CD4-positive, alpha-beta T cell treated with Interleukin-12 subunit alpha and Interleukin-12 subunit beta, for 1 hour (primary cell): ENCODE results near the gene KIRREL3.

ENCODE experiments used
- DNase-seq: peaks from one replicate; pipeline ENCODE4 v3.0.0-alpha.2; 2020

Gene KIRREL3

GRCh38 chr11:127000291-127000968, at the start of gene KIRREL3:
KIRREL3 (minus strand) TSS chr11:127000770.
- DNase-seq: no peak

DNA sequence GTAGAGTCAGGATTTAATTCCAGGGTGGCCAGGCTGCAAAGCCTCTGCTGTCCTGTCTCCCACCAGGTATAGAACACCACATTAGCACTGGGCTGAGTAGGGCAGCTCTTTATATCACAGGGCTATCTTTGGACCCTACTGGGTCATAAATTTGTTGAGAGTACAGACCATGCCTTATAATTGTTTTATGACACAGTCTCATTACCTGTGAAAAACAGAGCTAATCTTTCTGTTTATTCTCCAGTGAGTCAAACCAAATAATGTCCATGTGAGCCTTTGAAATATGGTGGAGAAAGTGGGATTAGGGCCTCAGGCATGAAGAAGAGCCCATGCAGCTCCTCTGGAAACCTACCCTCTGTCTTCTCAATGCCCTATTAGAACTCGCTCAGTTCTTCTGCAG, 49.6 kb upstream of the KIRREL3 start:
- DNase-seq: no peak

DNA sequence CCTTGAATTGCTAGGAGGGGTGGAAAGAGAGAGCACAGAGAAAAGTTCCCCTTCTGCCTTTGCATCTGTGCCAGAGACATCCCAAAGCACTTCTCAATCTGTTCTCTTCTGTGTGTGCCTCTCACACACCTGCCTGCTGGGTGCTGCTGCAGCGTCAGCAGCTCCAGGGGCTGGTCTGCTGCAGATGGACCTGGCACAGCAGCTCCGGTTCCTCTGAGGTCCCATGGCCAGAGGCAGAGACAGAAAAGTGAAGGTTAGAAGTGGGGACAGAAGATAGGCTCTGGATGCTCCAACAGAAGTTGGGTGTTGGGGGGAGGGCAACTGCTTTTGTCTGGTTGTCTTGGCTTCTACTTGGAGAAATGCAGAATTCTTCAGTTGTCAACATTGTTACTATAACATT, 48.9 kb upstream of the KIRREL3 start:
- no peak for DNase-seq

DNA sequence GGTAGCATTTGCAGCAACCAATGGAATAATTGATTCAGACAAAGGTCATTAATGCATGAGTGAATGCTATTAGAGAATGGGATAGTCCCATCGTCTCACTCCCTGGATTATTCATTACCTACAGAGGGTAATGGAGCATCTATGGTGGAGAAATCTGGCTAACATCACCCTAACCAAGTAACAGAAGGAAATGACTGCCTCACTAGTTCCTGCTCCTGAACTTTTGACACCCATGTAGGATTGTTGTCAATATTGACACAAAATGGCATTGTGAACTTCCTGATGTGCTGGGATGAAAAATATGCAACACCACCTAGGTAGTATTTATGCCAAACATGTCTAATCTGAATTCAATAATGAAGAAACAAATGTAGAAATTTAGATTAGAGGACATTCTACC, 44.0 kb upstream of the KIRREL3 start:
- no peak for DNase-seq

DNA sequence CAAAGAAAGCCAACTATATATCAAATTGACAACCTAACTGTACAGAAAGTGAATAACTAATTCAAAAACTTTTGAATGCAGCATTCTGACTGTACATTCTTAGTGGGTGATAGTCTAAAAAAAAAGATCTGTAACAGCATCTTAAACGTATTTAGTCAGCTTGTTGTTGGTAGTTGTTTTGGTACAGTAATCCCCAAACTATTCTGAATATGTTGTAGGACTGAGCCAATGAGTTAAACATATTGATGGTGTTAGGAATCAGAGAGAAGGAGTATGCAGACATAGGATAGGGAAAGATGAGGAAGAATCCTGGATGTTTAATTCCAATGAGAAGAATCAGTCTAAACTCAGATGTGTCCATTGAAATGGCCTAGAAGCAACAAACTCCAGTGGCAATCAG, 41.9 kb upstream of the KIRREL3 start:
- no peak for DNase-seq

DNA sequence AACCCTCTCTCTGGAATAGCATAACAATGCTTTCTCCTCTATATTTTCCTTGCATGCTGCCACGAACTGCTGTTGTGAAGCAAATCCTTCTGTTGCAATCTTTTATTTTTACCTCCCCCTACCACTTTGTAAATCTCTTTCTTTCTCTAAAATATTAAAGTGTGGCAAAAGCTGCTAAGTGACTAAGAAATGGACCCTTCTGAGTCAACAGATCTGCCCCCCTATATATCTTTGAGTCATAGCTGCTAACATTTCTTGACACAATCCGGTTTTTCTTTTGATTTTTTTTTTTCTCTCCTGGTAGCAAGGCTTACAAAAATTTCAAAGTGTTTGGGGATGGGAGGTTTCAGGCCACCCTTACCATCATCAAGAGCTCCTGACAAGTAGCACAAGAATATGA, 39.0 kb upstream of the KIRREL3 start:
- DNase-seq: no peak

- no peak for DNase-seq
These were observed 37.0 kb upstream of the KIRREL3 start for GRCh38 chr11:127037596-127037995.

DNA sequence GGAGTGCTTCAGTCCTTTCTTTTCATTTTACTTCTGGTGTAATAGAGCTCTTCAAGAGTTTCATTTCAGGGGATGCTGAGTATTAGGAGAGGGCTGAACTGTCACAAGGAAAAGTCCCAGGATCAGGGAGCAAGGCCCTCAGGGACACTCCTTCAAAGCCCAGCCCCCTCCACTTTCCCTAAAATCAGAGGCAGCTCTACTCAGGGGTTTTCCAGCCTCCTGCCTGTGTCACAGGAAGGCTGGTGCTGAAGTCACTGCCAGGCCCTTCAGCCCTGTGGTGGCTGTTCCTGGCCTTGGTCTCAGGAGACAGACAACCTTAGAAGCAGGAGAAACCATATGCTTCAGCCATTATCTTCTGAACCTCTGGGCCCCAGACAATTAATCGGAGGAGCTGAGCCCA, 36.4 kb upstream of the KIRREL3 start:
- no peak for DNase-seq

- no peak for DNase-seq
These were observed 35.3 kb upstream of the KIRREL3 start for GRCh38 chr11:127035824-127036223.

- DNase-seq: no peak
These were observed 34.4 kb upstream of the KIRREL3 start for GRCh38 chr11:127034973-127035372.

- DNase-seq: no peak
These were observed 28.1 kb upstream of the KIRREL3 start for GRCh38 chr11:127028648-127029047.

DNA sequence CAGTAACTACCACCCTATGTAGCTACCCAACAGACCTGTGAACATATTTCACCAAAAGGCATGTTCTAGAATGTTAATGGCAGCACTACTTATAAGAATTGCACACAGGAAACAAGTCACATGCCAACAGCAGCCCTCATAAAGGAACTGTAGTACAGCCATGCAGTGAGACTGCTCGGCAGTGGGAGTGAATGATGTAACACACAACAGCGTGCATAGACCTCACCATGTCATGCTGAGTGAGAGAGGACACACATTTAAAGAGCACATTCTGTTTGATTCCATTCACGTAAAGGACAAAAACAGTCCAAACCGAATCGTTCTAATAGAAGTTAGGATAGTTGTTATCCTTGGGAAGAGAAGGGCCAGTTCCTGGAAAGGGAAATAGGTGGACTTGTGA, 27.2 kb upstream of the KIRREL3 start:
- DNase-seq: no peak

GRCh38 chr11:127027000-127027399, 26.4 kb upstream of the KIRREL3 start:
- DNase-seq: no peak

DNA sequence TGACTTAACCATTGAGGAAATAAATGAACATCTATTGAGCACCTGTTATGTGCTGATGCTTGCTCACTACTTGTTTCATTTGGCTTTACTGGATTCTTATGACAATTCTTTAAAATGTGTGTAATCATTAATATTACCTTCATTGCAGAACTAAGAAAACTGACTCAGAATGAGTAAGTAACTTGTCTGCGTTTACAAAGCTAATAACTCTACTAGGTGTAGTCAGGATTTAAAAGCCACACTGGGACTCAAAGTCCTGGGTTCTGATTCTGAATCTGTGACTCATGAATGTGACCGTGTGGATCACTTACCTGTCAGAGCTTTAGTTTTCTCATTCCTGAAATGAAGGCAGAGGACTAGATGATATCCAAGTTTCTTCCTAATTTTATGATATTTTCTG, 23.4 kb upstream of the KIRREL3 start:
- DNase-seq: no peak

GRCh38 chr11:127018683-127019279, 18.2 kb upstream of the KIRREL3 start:
- no peak for DNase-seq

GRCh38 chr11:127017482-127017881, 16.9 kb upstream of the KIRREL3 start:
- DNase-seq: no peak

DNA sequence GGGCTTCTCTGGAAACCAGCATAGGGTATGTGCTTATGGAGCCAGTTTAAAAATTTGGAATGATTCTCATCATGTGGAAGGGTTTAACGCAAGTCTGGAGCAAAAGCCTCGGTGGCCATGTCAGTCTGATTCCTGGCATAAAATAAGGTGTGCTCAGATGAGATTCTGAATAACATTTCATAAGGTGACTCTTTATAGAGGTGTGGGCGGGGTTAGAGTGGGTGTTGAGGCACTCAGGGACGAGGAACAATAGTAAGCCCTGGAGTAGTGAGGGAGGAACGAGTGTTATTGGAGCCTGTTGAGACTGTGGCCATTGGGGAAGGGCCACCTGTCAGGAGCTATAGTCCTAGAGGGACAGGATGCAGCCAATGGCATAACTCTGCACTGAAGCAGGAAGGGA, 13.0 kb upstream of the KIRREL3 start:
- no peak for DNase-seq

DNA sequence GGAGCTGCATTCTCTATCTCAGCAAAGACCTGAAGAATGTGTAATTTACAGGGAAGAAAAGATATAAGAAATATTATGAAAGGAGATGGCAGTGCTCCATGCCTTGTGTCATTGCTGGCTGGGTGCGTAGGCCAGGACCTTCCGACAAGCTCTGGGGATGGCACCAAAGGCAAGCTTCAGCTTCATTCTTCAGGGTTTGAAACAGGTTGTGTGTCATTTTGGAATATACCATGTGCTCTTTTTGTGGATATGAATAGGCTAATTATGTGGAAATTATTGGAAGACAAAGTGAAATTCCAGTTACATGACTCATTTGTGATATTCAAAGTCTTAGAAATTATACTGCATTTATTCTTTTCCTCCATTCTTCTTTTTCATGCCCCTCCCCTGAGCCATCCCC, 5.7 kb upstream of the KIRREL3 start:
- DNase-seq: no peak

- no peak for DNase-seq
These were observed 2.9 kb upstream of the KIRREL3 start for GRCh38 chr11:127003260-127003981.

GRCh38 chr11:127002669-127003259, 2.2 kb upstream of the KIRREL3 start:
- no peak for DNase-seq

DNA sequence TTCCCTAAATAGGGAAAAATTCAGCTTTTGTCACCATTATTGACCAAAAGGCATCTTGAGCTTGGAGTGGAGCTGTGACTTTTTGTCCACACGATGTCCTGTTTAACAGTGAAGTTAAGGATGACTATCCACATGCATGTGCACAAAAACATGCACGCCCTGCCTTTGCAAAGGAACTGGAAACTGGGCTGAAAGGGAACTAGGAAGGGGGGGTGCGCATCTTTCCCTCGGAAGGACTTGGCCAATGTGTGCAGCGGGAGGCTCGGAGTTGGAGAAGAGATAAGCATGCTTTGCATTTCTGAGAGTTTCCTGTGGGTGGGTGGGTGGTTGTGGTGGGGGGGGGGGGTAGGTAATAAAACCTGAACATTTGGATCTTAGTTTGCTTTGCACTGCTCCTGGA, 411 bp upstream of the KIRREL3 start:
- DNase-seq: no peak

- no peak for DNase-seq
These were observed 1.2 kb downstream of the KIRREL3 start for GRCh38 chr11:126999366-126999765.

DNA sequence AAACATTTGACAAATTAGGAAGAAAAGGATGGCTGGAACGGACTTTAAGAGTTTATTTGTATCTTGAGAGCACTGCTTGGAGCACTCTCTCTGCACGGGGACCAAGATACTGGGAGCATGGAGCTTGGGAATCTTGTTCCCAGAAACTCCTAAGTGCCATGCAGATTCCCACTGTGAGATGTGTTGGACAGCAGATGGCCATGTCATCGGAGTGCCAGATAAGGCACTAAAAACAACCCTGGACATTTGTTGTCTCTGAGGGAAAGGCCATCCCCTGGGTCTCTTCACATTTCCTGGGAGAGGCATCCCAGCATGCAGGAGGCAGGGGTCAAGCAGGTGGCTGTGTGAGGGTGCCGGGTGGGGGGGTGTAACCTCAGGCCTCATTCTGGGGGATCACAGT, 2.9 kb downstream of the KIRREL3 start:
- DNase-seq: no peak

DNA sequence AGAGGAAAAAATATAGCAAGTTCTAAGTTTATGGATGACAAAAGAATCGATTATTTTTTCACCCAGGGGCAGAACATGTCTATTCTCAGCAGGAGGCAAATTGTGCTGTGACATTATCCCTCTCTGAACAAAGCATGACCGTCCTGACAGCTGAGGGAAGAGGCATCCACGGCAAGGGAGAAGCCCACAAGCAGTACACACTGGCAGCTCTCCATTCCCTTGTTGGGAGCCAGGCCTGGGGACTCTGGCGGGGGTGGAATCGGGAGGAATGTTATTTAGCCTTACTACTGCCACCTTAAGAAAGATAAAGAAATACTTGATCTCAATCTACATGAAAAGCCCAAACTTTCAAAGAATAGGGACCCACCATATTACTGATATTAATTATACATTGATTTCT, 3.4 kb downstream of the KIRREL3 start:
- DNase-seq: no peak
